ENCODE measurements around the gene ZFHX3. TPM values are rescaled to one million over a fixed set of nuclear protein-coding genes. Genes with fewer than 3 reads are reported as not detected.

The ZFHX3 gene
- polyA plus RNA-seq, 1 experiment, result 2.2 TPM

DNA sequence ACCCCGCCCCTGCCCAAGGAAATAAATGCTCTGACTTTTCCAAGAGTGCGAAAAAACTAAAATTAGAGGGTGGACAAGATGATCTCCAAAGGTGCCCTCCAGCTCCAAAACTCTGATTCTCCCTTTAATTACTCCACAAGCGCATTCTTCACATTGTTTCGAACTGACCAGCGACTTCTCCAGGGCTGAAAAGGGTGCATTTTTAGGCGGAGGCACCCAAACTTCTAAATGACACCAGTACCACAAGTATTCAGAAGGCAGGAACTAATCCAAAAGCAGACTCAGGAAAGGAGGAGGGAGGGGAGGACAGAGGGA, 750 bp downstream of the ZFHX3 start:
- no peaks in the 10 kb centered on the region for H3K36me3 ChIP-seq (ENCODE audit: control insufficient read depth, insufficient read depth, low read length)
- DNase-seq (ENCODE audit: low read depth), result peak; percentile 75
- TF ChIP-seq, protein P1, sequence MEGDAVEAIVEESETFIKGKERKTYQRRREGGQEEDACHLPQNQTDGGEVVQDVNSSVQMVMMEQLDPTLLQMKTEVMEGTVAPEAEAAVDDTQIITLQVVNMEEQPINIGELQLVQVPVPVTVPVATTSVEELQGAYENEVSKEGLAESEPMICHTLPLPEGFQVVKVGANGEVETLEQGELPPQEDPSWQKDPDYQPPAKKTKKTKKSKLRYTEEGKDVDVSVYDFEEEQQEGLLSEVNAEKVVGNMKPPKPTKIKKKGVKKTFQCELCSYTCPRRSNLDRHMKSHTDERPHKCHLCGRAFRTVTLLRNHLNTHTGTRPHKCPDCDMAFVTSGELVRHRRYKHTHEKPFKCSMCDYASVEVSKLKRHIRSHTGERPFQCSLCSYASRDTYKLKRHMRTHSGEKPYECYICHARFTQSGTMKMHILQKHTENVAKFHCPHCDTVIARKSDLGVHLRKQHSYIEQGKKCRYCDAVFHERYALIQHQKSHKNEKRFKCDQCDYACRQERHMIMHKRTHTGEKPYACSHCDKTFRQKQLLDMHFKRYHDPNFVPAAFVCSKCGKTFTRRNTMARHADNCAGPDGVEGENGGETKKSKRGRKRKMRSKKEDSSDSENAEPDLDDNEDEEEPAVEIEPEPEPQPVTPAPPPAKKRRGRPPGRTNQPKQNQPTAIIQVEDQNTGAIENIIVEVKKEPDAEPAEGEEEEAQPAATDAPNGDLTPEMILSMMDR (IDR thresholded peaks at IDR 0.05; ENCODE audit: insufficient read depth, low read depth, low read length), result no peak
- ChIA-PET CTCF (interaction anchor here (0.6 to 1.3 kb wide), 3 partner anchors 35 to 917 kb away, joined by 3 to 4 read pairs (median 3); no protein-coding TSS in a partner anchor), POLR2A (interaction anchor here (0.6 to 1.3 kb wide), 5 partner anchors 75 to 167 kb away, joined by 3 to 21 read pairs (median 3); no protein-coding TSS in a partner anchor)
- H3K27me3 ChIP-seq (ENCODE audit: control insufficient read depth, insufficient read depth, low read length), result no peaks in the 10 kb centered on the region
- H3K4me3 ChIP-seq (ENCODE audit: low read depth, low read length), result peak overlapping the region; percentile 79

DNA sequence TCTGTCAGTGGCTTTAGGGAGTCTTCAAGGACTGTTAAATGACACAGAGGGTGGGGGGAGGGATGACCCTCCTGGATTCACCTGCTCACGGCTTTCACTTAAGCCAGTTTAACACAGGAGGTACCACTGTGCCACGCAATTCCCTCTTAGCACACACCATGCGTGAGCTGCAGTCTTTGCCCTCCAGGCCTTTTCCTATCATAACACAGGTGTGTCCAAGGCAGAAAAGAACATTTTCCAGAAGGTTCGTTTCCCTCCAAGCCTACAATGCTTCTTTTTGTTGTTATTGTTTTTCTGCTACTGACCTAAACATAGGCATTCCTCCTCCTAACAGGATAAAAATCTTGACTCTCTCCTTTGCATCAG, 1.1 kb downstream of the ZFHX3 start:
- no peaks in the 10 kb centered on the region for H3K36me3 ChIP-seq (ENCODE audit: control insufficient read depth, insufficient read depth, low read length)
- POLR2A ChIA-PET, result interaction anchor here (0.7 to 1.3 kb wide), 3 partner anchors 74 to 168 kb away, joined by 3 read pairs; no protein-coding TSS in a partner anchor
- CTCF ChIA-PET, result interaction anchor here (0.6 to 1.3 kb wide), 3 partner anchors 35 to 917 kb away, joined by 3 to 4 read pairs (median 3); no protein-coding TSS in a partner anchor
- DNase-seq (ENCODE audit: low read depth), result no peak
- peak overlapping the region; percentile 79 for H3K4me3 ChIP-seq (ENCODE audit: low read depth, low read length)
- TF ChIP-seq, protein P1 (IDR thresholded peaks at IDR 0.05; ENCODE audit: insufficient read depth, low read depth, low read length), result no peak
- H3K27me3 ChIP-seq (ENCODE audit: control insufficient read depth, insufficient read depth, low read length), result no peaks in the 10 kb centered on the region

DNA sequence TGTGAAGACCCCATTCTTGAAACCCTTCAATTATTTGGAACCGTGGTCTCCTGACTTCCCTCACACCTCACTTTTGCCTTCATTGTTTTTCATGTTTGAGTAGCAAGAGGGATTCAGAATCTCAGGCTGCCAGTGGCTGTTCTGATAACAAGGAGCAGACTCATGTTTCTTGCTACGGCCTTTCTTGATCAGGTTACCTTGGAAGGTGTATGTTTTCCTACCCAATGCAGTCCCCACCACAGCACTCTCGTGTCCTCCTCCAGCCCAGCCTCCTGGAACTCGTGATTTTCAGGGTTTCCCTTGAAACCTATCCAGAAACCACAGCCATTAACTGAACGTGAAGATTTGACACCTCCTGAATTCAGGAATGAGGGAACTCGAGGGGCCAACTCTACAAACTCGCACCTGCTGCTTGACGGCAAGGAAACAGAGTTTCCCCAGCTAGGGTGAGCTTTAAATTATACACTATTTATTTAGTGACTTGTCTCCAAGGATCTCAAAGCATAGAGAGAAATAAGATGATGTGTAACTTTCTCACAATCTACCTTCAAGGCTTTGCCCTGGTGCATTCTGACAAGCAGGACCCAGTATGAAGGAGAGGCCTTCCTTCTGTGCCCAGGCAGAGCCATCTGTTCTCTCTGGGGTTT, 1.6 kb downstream of the ZFHX3 start:
- ChIA-PET CTCF (interaction anchor here (0.9 to 1.4 kb wide), 4 partner anchors 10 to 214 kb away, joined by 3 to 7 read pairs (median 4); no protein-coding TSS in a partner anchor), POLR2A (interaction anchor here (0.6 to 1.3 kb wide), 3 partner anchors 115 to 168 kb away, joined by 3 to 6 read pairs (median 3); no protein-coding TSS in a partner anchor)
- no peaks in the 10 kb centered on the region for H3K36me3 ChIP-seq (ENCODE audit: control insufficient read depth, insufficient read depth, low read length)
- no peak for DNase-seq (ENCODE audit: low read depth)
- no peaks in the 10 kb centered on the region for H3K27me3 ChIP-seq (ENCODE audit: control insufficient read depth, insufficient read depth, low read length)
- TF ChIP-seq, protein P1 (IDR thresholded peaks at IDR 0.05; ENCODE audit: insufficient read depth, low read depth, low read length), result no peak
- H3K4me3 ChIP-seq (ENCODE audit: low read depth, low read length), result peak overlapping the region; percentile 79

DNA sequence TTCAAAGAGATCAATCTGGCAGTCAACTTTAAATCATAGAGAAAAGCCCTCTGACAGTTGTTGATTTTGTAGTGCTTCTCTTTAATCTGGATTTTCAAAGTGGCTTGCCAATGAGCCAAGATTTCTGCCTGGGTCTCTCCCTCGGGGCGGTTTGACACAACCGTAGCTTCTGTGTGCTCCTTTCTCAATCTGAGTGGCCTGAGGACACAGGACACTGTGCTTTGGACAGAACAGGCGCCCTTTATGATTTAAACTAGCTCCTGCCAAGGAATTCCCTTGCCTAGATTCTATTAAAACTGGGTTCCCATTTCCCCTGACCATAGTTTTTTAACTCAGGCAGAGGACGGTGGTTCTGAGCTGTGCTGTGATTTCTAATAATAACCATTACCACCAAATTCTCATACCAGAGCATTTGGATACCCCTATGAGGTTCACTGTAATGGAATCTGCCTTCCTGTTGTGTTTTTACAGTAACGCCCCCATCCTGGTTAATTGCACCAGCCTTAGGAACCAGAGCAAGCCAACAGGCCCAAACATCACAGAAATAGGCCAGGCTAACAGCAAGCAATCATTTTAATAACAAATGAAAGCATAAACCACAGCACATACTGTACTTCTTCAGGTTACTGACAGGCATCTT, 4.0 kb downstream of the ZFHX3 start:
- no peaks in the 10 kb centered on the region for H3K27me3 ChIP-seq (ENCODE audit: control insufficient read depth, insufficient read depth, low read length)
- POLR2A ChIA-PET, result interaction anchor here (0.7 kb wide), 1 partner anchor 835 kb away, joined by 3 read pairs; no protein-coding TSS in a partner anchor
- TF ChIP-seq, protein P1 (IDR thresholded peaks at IDR 0.05; ENCODE audit: insufficient read depth, low read depth, low read length), result no peak
- no peaks in the 10 kb centered on the region for H3K36me3 ChIP-seq (ENCODE audit: control insufficient read depth, insufficient read depth, low read length)
- DNase-seq (ENCODE audit: low read depth), result no peak
- CTCF ChIA-PET, result interaction anchor here (1.1 to 1.9 kb wide), 4 partner anchors 11 to 212 kb away, joined by 3 to 5 read pairs (median 4); no protein-coding TSS in a partner anchor
- H3K4me3 ChIP-seq (ENCODE audit: low read depth, low read length), result no peak overlapping the region

DNA sequence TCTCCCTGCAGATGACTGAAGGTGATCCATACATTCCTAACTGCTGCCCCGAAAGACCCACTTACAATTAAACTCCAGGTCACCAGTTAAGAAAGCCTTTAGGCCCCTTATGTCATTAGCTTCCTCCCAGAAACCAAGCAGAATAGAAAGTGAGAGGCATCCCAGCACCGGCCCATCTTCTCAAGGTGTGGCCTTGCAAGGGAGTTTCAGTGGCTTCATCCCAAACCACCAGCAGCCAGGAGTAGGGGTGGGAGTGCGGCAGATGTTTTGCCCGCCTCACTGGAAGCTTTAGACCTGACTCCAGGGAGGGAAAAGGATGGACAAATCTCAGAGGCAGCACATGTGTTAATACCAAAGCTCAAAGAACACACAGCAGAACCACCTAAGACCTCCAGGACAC, 5.1 kb downstream of the ZFHX3 start:
- Histone ChIP-seq H3K4me3 (ENCODE audit: low read depth, low read length) (no peak overlapping the region), H3K27me3 (ENCODE audit: control insufficient read depth, insufficient read depth, low read length) (no peaks in the 10 kb centered on the region), H3K36me3 (ENCODE audit: control insufficient read depth, insufficient read depth, low read length) (no peaks in the 10 kb centered on the region)
- POLR2A ChIA-PET, result no interaction called here
- CTCF ChIA-PET, result no interaction called here
- DNase-seq (ENCODE audit: low read depth), result no peak
- TF ChIP-seq, protein P1 (IDR thresholded peaks at IDR 0.05; ENCODE audit: insufficient read depth, low read depth, low read length), result no peak
